A549 treated with dexamethasone at 1 μM for 4 hours (cell line): ENCODE measurements around the gene THEMIS. TPM values are rescaled to one million over a fixed set of nuclear protein-coding genes. Genes with fewer than 3 reads are reported as not detected.

Source experiments
- total RNA-seq: library from RNA; stranded (reverse); fragments of 200-300 nt; extraction: Qiagen RNA extraction; gene quantifications from 5 replicates; pipeline ENCODE4 v1.2.3, GENCODE V29; 2022

THEMIS gene, protein sequence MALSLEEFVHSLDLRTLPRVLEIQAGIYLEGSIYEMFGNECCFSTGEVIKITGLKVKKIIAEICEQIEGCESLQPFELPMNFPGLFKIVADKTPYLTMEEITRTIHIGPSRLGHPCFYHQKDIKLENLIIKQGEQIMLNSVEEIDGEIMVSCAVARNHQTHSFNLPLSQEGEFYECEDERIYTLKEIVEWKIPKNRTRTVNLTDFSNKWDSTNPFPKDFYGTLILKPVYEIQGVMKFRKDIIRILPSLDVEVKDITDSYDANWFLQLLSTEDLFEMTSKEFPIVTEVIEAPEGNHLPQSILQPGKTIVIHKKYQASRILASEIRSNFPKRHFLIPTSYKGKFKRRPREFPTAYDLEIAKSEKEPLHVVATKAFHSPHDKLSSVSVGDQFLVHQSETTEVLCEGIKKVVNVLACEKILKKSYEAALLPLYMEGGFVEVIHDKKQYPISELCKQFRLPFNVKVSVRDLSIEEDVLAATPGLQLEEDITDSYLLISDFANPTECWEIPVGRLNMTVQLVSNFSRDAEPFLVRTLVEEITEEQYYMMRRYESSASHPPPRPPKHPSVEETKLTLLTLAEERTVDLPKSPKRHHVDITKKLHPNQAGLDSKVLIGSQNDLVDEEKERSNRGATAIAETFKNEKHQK
- not detected in 5 replicates for total RNA-seq

DNA sequence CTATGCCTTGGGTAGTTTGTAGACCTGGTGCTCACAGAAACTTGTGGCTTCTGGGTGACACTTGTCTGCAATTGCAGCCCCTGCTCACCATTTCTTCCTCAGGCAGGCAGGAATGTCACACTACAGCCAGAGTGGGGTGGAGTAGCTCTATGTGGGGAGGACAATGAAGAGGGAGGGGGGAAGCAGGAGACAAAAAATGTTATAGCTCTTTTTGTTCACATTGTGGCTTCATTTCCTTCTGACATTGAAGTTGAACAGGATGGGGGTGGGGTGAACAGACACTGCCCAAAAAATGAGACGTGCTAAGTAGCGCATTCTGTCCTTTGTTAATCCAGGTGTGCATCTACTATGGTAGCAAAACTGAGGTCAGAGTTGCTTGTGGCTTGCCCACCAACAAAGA is at the start of gene THEMIS:
Gene THEMIS, minus strand, starts transcription at position 124 of the 400 bp plus-strand sequence. CDS start 126 bp downstream, outside the sequence.

